Endothelial cell of umbilical vein (primary cell): Measurements from ENCODE around the gene SIGLEC7. TPM values are rescaled to one million over a fixed set of nuclear protein-coding genes. Genes with fewer than 3 reads are reported as not detected.

Experiments
- BruUV-seq: library from RNA; stranded (reverse); fragments of 400-500 nt; replicated peaks from 2 replicates; lab custom pipeline; 2021; lab: Mats Ljungman, UMichigan
- CTCF ChIA-PET: fragments of 300-600, 350-600 bp; sonication (Branson Sonifier 250); formaldehyde crosslinking; loops from one replicate; lab custom pipeline; 2021; ENCODE audit warnings: antibody characterized with exemption, inconsistent platforms; lab: Charles Lee
- POLR2A ChIA-PET: fragments of 300-600, 350-600 bp; sonication (Branson Sonifier 250); formaldehyde crosslinking; loops from one replicate; lab custom pipeline; 2021; ENCODE audit warnings: antibody characterized with exemption, inconsistent platforms; lab: Charles Lee
- DNase-seq: peaks from one replicate; pipeline ENCODE4 v3.0.0-alpha.2; 2011; ENCODE audit warnings: low read depth, low spot score
- FAIRE-seq: peaks from 2 replicates; lab custom pipeline; 2011; peaks lifted over from hg19 to GRCh38; lab: Jason Lieb, UNC
- H2AFZ ChIP-seq: 2 replicates; pipeline ENCODE4 v1.6.0; 2012; ENCODE audit warnings: low read depth, low read length, control low read depth, inconsistent platforms
- H3K27ac ChIP-seq: 2 replicates; pipeline ENCODE4 v1.5.1; 2011; ENCODE audit warnings: low read depth, mild to moderate bottlenecking, control low read depth, low read length, moderate library complexity; ENCODE audit not compliant: insufficient read depth
- H3K27me3 ChIP-seq, 2 experiments: 2 replicates each; pipeline versions ENCODE4 v1.6.0 to v1.6.1; 2011; ENCODE audit warnings: low read length in 2 of 2, mixed read lengths in 1 of 2; ENCODE audit not compliant: control insufficient read depth in 2 of 2, insufficient read depth in 2 of 2
- H3K36me3 ChIP-seq, 2 experiments: 2 replicates in 1 of 2; 3 replicates in 1 of 2; pipeline ENCODE4 v1.5.1; 2011; ENCODE audit warnings: low read length in 2 of 2, mild to moderate bottlenecking in 1 of 2, moderate library complexity in 1 of 2; ENCODE audit not compliant: control insufficient read depth in 2 of 2, insufficient read depth in 2 of 2; ENCODE audit errors: extremely low read depth in 1 of 2
- H3K4me1 ChIP-seq: 3 replicates; pipeline ENCODE4 v1.5.1; 2011; ENCODE audit warnings: mild to moderate bottlenecking, low read length; ENCODE audit not compliant: control insufficient read depth, insufficient read depth; ENCODE audit errors: extremely low read depth
- H3K4me2 ChIP-seq: 2 replicates; pipeline ENCODE4 v1.6.1; 2011; ENCODE audit warnings: low read length, control low read depth, mixed read lengths; ENCODE audit not compliant: insufficient read depth
- H3K4me3 ChIP-seq, 3 experiments: fragments of 200-600 bp in 1 of 3; sonication (generic), shearing (Covaris generic) in 1 of 3; replicated peaks in 1 of 3; 2 replicates each; pipeline ENCODE4 v1.5.1; 2011 to 2016; ENCODE audit warnings: control low read depth in 3 of 3, low read length in 3 of 3, mild to moderate bottlenecking in 2 of 3, inconsistent platforms in 1 of 3, low read depth in 1 of 3, moderate library complexity in 1 of 3; ENCODE audit not compliant: insufficient read depth in 1 of 3
- H3K79me2 ChIP-seq: 2 replicates; pipeline ENCODE4 v1.6.0; 2012; ENCODE audit warnings: low read length, inconsistent platforms; ENCODE audit not compliant: control insufficient read depth, insufficient read depth
- H3K9ac ChIP-seq: replicated peaks from 2 replicates; pipeline ENCODE3; 2011; ENCODE audit warnings: low read length, control low read depth; ENCODE audit not compliant: insufficient read depth; ENCODE audit errors: extremely low read depth
- H3K9me1 ChIP-seq: replicated peaks from 3 replicates; pipeline ENCODE4 v1.6.0; 2011; ENCODE audit warnings: mild to moderate bottlenecking, low read length; ENCODE audit not compliant: control insufficient read depth, insufficient read depth; ENCODE audit errors: extremely low read depth
- H3K9me3 ChIP-seq: replicated peaks from 2 replicates; pipeline ENCODE4 v1.5.1; 2012; ENCODE audit warnings: low read length, inconsistent platforms; ENCODE audit not compliant: control insufficient read depth, insufficient read depth
- H4K20me1 ChIP-seq: replicated peaks from 2 replicates; pipeline ENCODE3; 2011; ENCODE audit warnings: mild to moderate bottlenecking, low read length; ENCODE audit not compliant: control insufficient read depth, insufficient read depth; ENCODE audit errors: extremely low read depth
- CTCF ChIP-seq, 2 donors: IDR thresholded peaks; 1 replicate in 1 of 2; 2 replicates in 1 of 2; pipeline ENCODE4 v1.5.1; 2011; ENCODE audit warnings: low read length in 2 of 2, mild to moderate bottlenecking in 2 of 2, moderate library complexity in 2 of 2, control low read depth in 1 of 2, inconsistent platforms in 1 of 2, low read depth in 1 of 2; ENCODE audit not compliant: insufficient read depth in 1 of 2; ENCODE audit errors: extremely low read depth in 1 of 2
- EZH2 ChIP-seq: IDR thresholded peaks from 2 replicates; pipeline ENCODE4 v1.6.1; 2012; ENCODE audit warnings: borderline replicate concordance, low read depth, mild to moderate bottlenecking, moderate library complexity, low read length, inconsistent platforms; ENCODE audit not compliant: severe bottlenecking
- FOS ChIP-seq: IDR thresholded peaks from 2 replicates; pipeline ENCODE4 v1.6.1; 2011; ENCODE audit warnings: mild to moderate bottlenecking, low read length, moderate library complexity, borderline replicate concordance; ENCODE audit not compliant: insufficient read depth
- GATA2 ChIP-seq: IDR thresholded peaks from 2 replicates; pipeline ENCODE4 v1.7.0; 2011; ENCODE audit warnings: low read depth, mild to moderate bottlenecking, moderate library complexity, mixed read lengths, low read length; ENCODE audit not compliant: insufficient read length, insufficient read depth
- JUN ChIP-seq: IDR thresholded peaks from 2 replicates; pipeline ENCODE4 v1.6.1; 2011; ENCODE audit warnings: borderline replicate concordance, low read depth; ENCODE audit not compliant: insufficient read length, insufficient read depth
- MAX ChIP-seq: IDR thresholded peaks from 2 replicates; pipeline ENCODE4 v1.6.1; 2011; ENCODE audit not compliant: insufficient read depth, insufficient read length
- MYC ChIP-seq: IDR thresholded peaks from one replicate; pipeline ENCODE4 v1.6.1; 2011; ENCODE audit warnings: mild to moderate bottlenecking, low read depth, low read length
- POLR2A ChIP-seq: IDR thresholded peaks from 2 replicates; pipeline ENCODE4 v1.6.1; 2012; ENCODE audit warnings: low read depth, mild to moderate bottlenecking, control low read depth, low read length
- POLR2AphosphoS5 ChIP-seq: IDR thresholded peaks from 2 replicates; pipeline ENCODE4 v1.6.1; 2012; ENCODE audit warnings: low read depth, mild to moderate bottlenecking, control low read depth, low read length, moderate library complexity; ENCODE audit not compliant: insufficient read depth
- dilution Hi-C: fragments of 300-500 bp; cut with MboI; formaldehyde crosslinking; loops from one replicate; pipeline ENCODE4 v1.15.0; 2019; ENCODE audit warnings: low sequenced_read_pairs; ENCODE audit not compliant: extremely low pct_ligation_motif_present
- intact Hi-C: fragments of 100-400 bp; cut with micrococcal nuclease; formaldehyde crosslinking; loops from one replicate; pipeline ENCODE4 v1.10.0; 2022
- polyA plus RNA-seq, 4 experiments: library from polyadenylated mRNA; depleted of rRNA in 3 of 4; stranded (reverse) in 3 of 4; unstranded in 1 of 4; fragments of >200 nt; gene quantifications; 2 replicates each; pipeline versions ENCODE4 v1.2.1 to v1.2.3, GENCODE V29; 2011 to 2012; ENCODE audit warnings: missing spikeins in 1 of 4
- total RNA-seq: library from RNA; stranded (reverse); gene quantifications from 2 replicates; pipeline ENCODE4 v1.2.3, GENCODE V29; 2021

SIGLEC7 gene
- total and polyA plus RNA-seq, 2 donors (not counting 3 experiments of a cell fraction or from before 2014, with no cell fraction given), result not detected

- dilution Hi-C loops (no loop called here), intact Hi-C loops (no loop called here)
- H3K9me3 ChIP-seq, result no peaks in the 10 kb centered on the region
- DNase-seq (no peak), FAIRE-seq (no peak)
- no peak for TF ChIP-seq JUN
- no peak for TF ChIP-seq MYC
- TF ChIP-seq CTCF (IDR thresholded peaks at IDR 0.05; ENCODE audit: extremely low read depth in 1 of 2, insufficient read depth in 1 of 2, low read depth in 1 of 2, low read length in 2 of 2), result no peak
- no peak for TF ChIP-seq MAX
- no peak for TF ChIP-seq POLR2AphosphoS5
- no peak for TF ChIP-seq FOS
- no peak for TF ChIP-seq GATA2
- TF ChIP-seq POLR2A, result no peak
- no peak for TF ChIP-seq EZH2
- no peaks in the 10 kb centered on the region for H3K9me1 ChIP-seq
- no peaks in the 10 kb centered on the region for H3K79me2 ChIP-seq
- BruUV-seq, result no TSS peak
- no peaks in the 10 kb centered on the region for H3K36me3 ChIP-seq
- POLR2A ChIA-PET, result no interaction called here
- H3K27ac ChIP-seq, result no peak overlapping the region
- H4K20me1 ChIP-seq, result no peaks in the 10 kb centered on the region
- no peak overlapping the region for H3K4me3 ChIP-seq
- CTCF ChIA-PET, result no interaction called here
- no peaks in the 10 kb centered on the region for H3K4me1 ChIP-seq
- no peak overlapping the region for H3K9ac ChIP-seq
- no peak overlapping the region for H2AFZ ChIP-seq
- H3K4me2 ChIP-seq, result no peak overlapping the region
- H3K27me3 ChIP-seq, result no peaks in the 10 kb centered on the region
Observed at GRCh38 chr19:51188227-51188559, 46.1 kb downstream of the SIGLEC7 start.
